Thoracic aorta (tissue), 2 donors: ENCODE measurements around the gene EPHA10. TPM values are rescaled to one million over a fixed set of nuclear protein-coding genes. Genes with fewer than 3 reads are reported as not detected.
"Not testable (repeated sequence)": the region's sequence is repeated elsewhere in the genome, so short reads cannot be mapped to it uniquely, and the experiment has no call there.

Experiments
- ATAC-seq: fragments of 150-250 bp; one replicate; pipeline ENCODE4 v1.8.0; 2017; ENCODE audit warnings: low read depth; ENCODE audit not compliant: insufficient number of reproducible peaks, low FRiP score
- DNase-seq: peaks from one replicate; pipeline ENCODE4 v3.0.0-alpha.2; 2020; ENCODE audit warnings: low spot score
- H3K27ac ChIP-seq, 2 donors: fragments of 200-600 bp; sonication (generic); 1 replicate in 1 of 2; 2 replicates in 1 of 2; pipeline ENCODE4 v1.5.1; 2016; ENCODE audit warnings: mild to moderate bottlenecking in 2 of 2, moderate library complexity in 2 of 2
- H3K27me3 ChIP-seq: fragments of 200-600 bp; sonication (generic); replicated peaks from 2 replicates; pipeline ENCODE4 v1.6.0; 2016; ENCODE audit warnings: mild to moderate bottlenecking; ENCODE audit not compliant: insufficient read depth
- H3K36me3 ChIP-seq: fragments of 200-600 bp; sonication (generic); one replicate; pipeline ENCODE4 v1.5.1; 2016
- H3K4me1 ChIP-seq, 2 donors: fragments of 200-600 bp; sonication (generic); 1 replicate in 1 of 2; 2 replicates in 1 of 2; pipeline versions ENCODE4 v1.5.1 to v1.6.0; 2016; ENCODE audit warnings: low read depth in 2 of 2, mild to moderate bottlenecking in 1 of 2; ENCODE audit not compliant: control insufficient read depth in 1 of 2
- H3K4me3 ChIP-seq: fragments of 200-600 bp; sonication (generic); 2 replicates; pipeline ENCODE4 v1.5.1; 2016; ENCODE audit warnings: mild to moderate bottlenecking
- H3K9me3 ChIP-seq: fragments of 200-600 bp; sonication (generic); 2 replicates; pipeline ENCODE4 v1.5.1; 2016
- CTCF ChIP-seq: fragments of 200-600 bp; sonication (generic); IDR thresholded peaks from one replicate; pipeline ENCODE4 v1.5.1; 2019; ENCODE audit warnings: antibody characterized with exemption
- total RNA-seq, 2 donors: library from RNA; depleted of rRNA; stranded (reverse); fragments of >200 nt; gene quantifications; one replicate each; pipeline versions ENCODE4 v1.1.0 to v1.2.3, GENCODE V29; 2016

The EPHA10 gene
- total RNA-seq, 2 donors from 2014 or later = not detected

GRCh38 chr1:37688926-37689325 is 76.0 kb downstream of the EPHA10 start:
- Histone ChIP-seq H3K27me3 (no peaks in the 10 kb centered on the region), H3K36me3 (peaks cover 10% of the 10 kb centered on the region), H3K9me3 (no peaks in the 10 kb centered on the region), H3K27ac (no peak overlapping the region), H3K4me1 (peaks cover 16 to 27% of the 10 kb centered on the region in 2 donors), H3K4me3 (peak overlapping the region; percentile 96)
- DNase-seq (no peak), ATAC-seq (no peak)
- no peak for TF ChIP-seq CTCF

GRCh38 chr1:37687764-37688163 is 77.2 kb downstream of the EPHA10 start:
- not testable (repeated sequence) for DNase-seq, H3K4me3 ChIP-seq, H3K27ac ChIP-seq, H3K27me3 ChIP-seq, ATAC-seq, H3K9me3 ChIP-seq
- Histone ChIP-seq H3K36me3 (peaks cover 14% of the 10 kb centered on the region), H3K4me1 (peaks cover 16 to 26% of the 10 kb centered on the region in 2 donors)

- no peak overlapping the region for H3K4me3 ChIP-seq
- H3K4me1 ChIP-seq = peaks cover 9 to 15% of the 10 kb centered on the region in 2 donors
- H3K27ac ChIP-seq = no peak overlapping the region
- peaks cover 21% of the 10 kb centered on the region for H3K36me3 ChIP-seq
- no peak for TF ChIP-seq CTCF
- no peaks in the 10 kb centered on the region for H3K27me3 ChIP-seq
- ATAC-seq = no peak
- DNase-seq = no peak
- no peaks in the 10 kb centered on the region for H3K9me3 ChIP-seq
These were observed 79.2 kb downstream of the EPHA10 start for GRCh38 chr1:37685722-37686121.

GRCh38 chr1:37684182-37684581 is 80.7 kb downstream of the EPHA10 start:
- peaks cover 21% of the 10 kb centered on the region for H3K36me3 ChIP-seq
- not testable (repeated sequence) for H3K4me1 ChIP-seq, H3K27me3 ChIP-seq, DNase-seq, H3K4me3 ChIP-seq, ATAC-seq, H3K27ac ChIP-seq, H3K9me3 ChIP-seq

GRCh38 chr1:37682334-37682987 is 82.5 kb downstream of the EPHA10 start:
- no peaks in the 10 kb centered on the region for H3K9me3 ChIP-seq
- ATAC-seq (peak; percentile 47), DNase-seq (peak; percentile 18)
- peak overlapping the region in 1 of 2 donors; percentile 65 for H3K27ac ChIP-seq
- H3K36me3 ChIP-seq = peaks cover 21% of the 10 kb centered on the region
- TF ChIP-seq CTCF = peak; percentile 95
- no peak overlapping the region for H3K4me3 ChIP-seq
- no peaks in the 10 kb centered on the region for H3K27me3 ChIP-seq
- no peaks in the 10 kb centered on the region for H3K4me1 ChIP-seq

GRCh38 chr1:37680933-37681332 is 84.0 kb downstream of the EPHA10 start:
- no peaks in the 10 kb centered on the region for H3K4me1 ChIP-seq
- TF ChIP-seq CTCF = no peak
- DNase-seq (no peak), ATAC-seq (no peak)
- H3K4me3 ChIP-seq = no peak overlapping the region
- H3K9me3 ChIP-seq = no peaks in the 10 kb centered on the region
- H3K36me3 ChIP-seq = peaks cover 15% of the 10 kb centered on the region
- no peaks in the 10 kb centered on the region for H3K27me3 ChIP-seq
- no peak overlapping the region for H3K27ac ChIP-seq
